ENCODE measurements around the gene TMEM19. TPM values are rescaled to one million over a fixed set of nuclear protein-coding genes. Genes with fewer than 3 reads are reported as not detected.

The TMEM19 gene
- total and polyA plus RNA-seq, 2 of the 8 experiments (the other 6 are each of a cell fraction or from before 2014, with no cell fraction given) = 12.6 to 19.1 TPM

DNA sequence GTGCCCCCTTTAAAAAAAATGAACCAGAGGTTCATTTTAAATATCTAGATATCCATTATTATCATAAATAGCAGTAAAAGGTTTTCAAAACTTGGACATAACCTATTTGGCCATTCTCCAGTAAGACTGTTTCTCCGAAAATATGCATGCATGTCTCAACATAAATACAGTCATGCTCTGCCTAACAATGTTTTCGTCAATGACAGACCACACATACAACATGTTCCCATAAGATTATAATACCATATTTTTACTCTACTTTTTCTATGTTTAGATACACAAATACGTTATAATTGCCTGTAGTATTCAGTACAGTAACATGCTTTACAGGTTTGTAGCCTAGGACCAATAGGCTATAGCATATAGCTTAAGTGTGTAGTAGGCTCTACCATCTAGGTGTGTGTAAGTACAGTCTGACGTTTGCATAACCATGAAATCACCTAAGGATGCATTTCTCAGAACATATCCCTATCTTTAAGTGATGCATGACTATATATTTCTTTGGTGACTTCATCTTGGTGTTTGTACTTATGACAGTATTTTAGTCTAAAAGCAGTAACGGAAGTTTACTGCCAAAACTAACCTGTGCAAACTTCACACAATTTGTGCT, 3.2 kb downstream of the TMEM19 start:
- no peak overlapping the region for H4K5ac ChIP-seq (ENCODE audit: insufficient read length, low read depth, low read length)
- H3K56ac ChIP-seq (replicated peaks; ENCODE audit: insufficient read length, low read depth, low read length) = no peak overlapping the region
- H2BK5ac ChIP-seq (ENCODE audit: low read depth, low read length) = no peak overlapping the region
- H3K27me3 ChIP-seq (replicated peaks in 1 of 4; ENCODE audit: control insufficient read depth in 3 of 4, extremely low read depth in 1 of 4, insufficient read depth in 3 of 4, low read length in 3 of 4) = no peaks in the 10 kb centered on the region
- H3K79me1 ChIP-seq (ENCODE audit: low read depth, low read length) = no peaks in the 10 kb centered on the region
- peaks cover 0 to 2% of the 10 kb centered on the region in 2 experiments for H4K20me1 ChIP-seq (replicated peaks in 1 of 2; ENCODE audit: control insufficient read depth in 1 of 2, insufficient read depth in 2 of 2, low read length in 2 of 2)
- H3K4me1 ChIP-seq (replicated peaks in 1 of 4; ENCODE audit: control insufficient read depth in 3 of 4, insufficient read depth in 4 of 4, low read length in 3 of 4) = no peaks in the 10 kb centered on the region
- no peak overlapping the region for H3K4me3 ChIP-seq (ENCODE audit: extremely low read depth in 1 of 4, insufficient read depth in 2 of 4, low read depth in 3 of 4, low read length in 4 of 4)
- H4K91ac ChIP-seq (replicated peaks; ENCODE audit: insufficient read length, low read length) = no peak overlapping the region
- no peak overlapping the region for H2BK120ac ChIP-seq (replicated peaks; ENCODE audit: low read depth, low read length)
- H3K4me2 ChIP-seq (ENCODE audit: insufficient read depth in 1 of 2, low read depth in 2 of 2, low read length in 2 of 2) = no peak overlapping the region
- H3K9ac ChIP-seq (replicated peaks in 1 of 4; ENCODE audit: extremely low read depth in 1 of 4, low read depth in 3 of 4, low read length in 3 of 4) = no peak overlapping the region
- H2AFZ ChIP-seq (ENCODE audit: low read length) = no peak overlapping the region
- no peak overlapping the region for H2BK20ac ChIP-seq (ENCODE audit: low read length)
- no peak for FAIRE-seq
- peaks cover 2% of the 10 kb centered on the region; the same call in 1 of the 2 replicates for H3K23me2 ChIP-seq (ENCODE audit: low read depth, low read length)
- H2BK15ac ChIP-seq (ENCODE audit: low read length) = no peak overlapping the region
- CTCF ChIA-PET (ENCODE audit: partially characterized antibody) = interaction anchor here (1.0 to 2.1 kb wide), 2 partner anchors 26 to 59 kb away, joined by 3 to 4 read pairs; partner anchors contain the start of gene ZFC3H1
- no peaks in the 10 kb centered on the region for H3K9me3 ChIP-seq (ENCODE audit: insufficient read depth in 2 of 2, low read depth in 1 of 2, low read length in 1 of 2)
- WGBS, 2 experiments (ENCODE audit: extremely low coverage in 1 of 2, insufficient coverage in 1 of 2, insufficient read length in 1 of 2, insufficient replicate concordance in 2 of 2, low coverage in 1 of 2, low lambda C conversion rate in 2 of 2, missing lambda C conversion rate in 1 of 2) = 77% methylated on average over 5 of the region's 5 CpGs; no CpG with 5 or more reads in 1 of the 2 experiments
- no peak for DNase-seq (ENCODE audit: low read depth in 1 of 2, low spot score in 2 of 2)
- H3K27ac ChIP-seq (ENCODE audit: low read depth, low read length) = no peak overlapping the region
- H4K8ac ChIP-seq (ENCODE audit: extremely low read depth, insufficient read depth, low read length) = no peak overlapping the region
- H3K36me3 ChIP-seq (ENCODE audit: control insufficient read depth in 2 of 4, insufficient read depth in 4 of 4, low read length in 3 of 4) = no peaks in the 10 kb centered on the region
- H3K79me2 ChIP-seq (ENCODE audit: control insufficient read depth in 1 of 2, insufficient read depth in 2 of 2, low read length in 2 of 2) = no peaks in the 10 kb centered on the region
- no peak overlapping the region for H2BK12ac ChIP-seq (ENCODE audit: low read depth, low read length)
- H3K4ac ChIP-seq (replicated peaks; ENCODE audit: insufficient read length, low read depth, low read length) = no peak overlapping the region
- no peak overlapping the region for H3K18ac ChIP-seq (ENCODE audit: extremely low read depth, low read length)
- POLR2A ChIA-PET (ENCODE audit: partially characterized antibody) = interaction anchor here (6.1 kb wide), 1 partner anchor 25 kb away, joined by 81 read pairs; the partner anchor contains the start of genes THAP2 and ZFC3H1
- no peak overlapping the region for H3K23ac ChIP-seq (ENCODE audit: insufficient read length)
- H2AK5ac ChIP-seq (ENCODE audit: low read depth, low read length) = no peak overlapping the region
- no peak overlapping the region for H3K14ac ChIP-seq (ENCODE audit: insufficient read length)
- no peak for TF ChIP-seq TEAD4 (IDR thresholded peaks at IDR 0.05; ENCODE audit: low read depth, low read length)
- no peak for TF ChIP-seq SAP30 (IDR thresholded peaks at IDR 0.05; ENCODE audit: insufficient read depth, insufficient replicate concordance, low read length)
- TF ChIP-seq HDAC2 (IDR thresholded peaks at IDR 0.05; ENCODE audit: borderline replicate concordance in 1 of 2, low read depth in 2 of 2, low read length in 2 of 2) = no peak
- TF ChIP-seq SIRT6 (IDR thresholded peaks at IDR 0.05; ENCODE audit: low read length) = no peak
- no peak for TF ChIP-seq TAF7 (optimal IDR thresholded peaks at IDR 0.05; ENCODE audit: borderline replicate concordance, low read depth, low read length)
- TF ChIP-seq JUN (IDR thresholded peaks at IDR 0.05; ENCODE audit: low read depth, low read length) = no peak
- no peak for TF ChIP-seq BRCA1 (IDR thresholded peaks at IDR 0.05; ENCODE audit: low read depth, low read length)
- TF ChIP-seq SP2 (IDR thresholded peaks at IDR 0.05; ENCODE audit: low read length) = no peak
- TF ChIP-seq, protein P1, sequence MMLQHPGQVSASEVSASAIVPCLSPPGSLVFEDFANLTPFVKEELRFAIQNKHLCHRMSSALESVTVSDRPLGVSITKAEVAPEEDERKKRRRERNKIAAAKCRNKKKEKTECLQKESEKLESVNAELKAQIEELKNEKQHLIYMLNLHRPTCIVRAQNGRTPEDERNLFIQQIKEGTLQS (IDR thresholded peaks at IDR 0.05; ENCODE audit: insufficient read depth, low read depth, low read length) = no peak
- no peak for TF ChIP-seq CTBP2 (IDR thresholded peaks at IDR 0.05; ENCODE audit: borderline replicate concordance, insufficient read depth, insufficient read length, low read length)
- no peak for TF ChIP-seq SUZ12 (IDR thresholded peaks at IDR 0.05; ENCODE audit: low read length)
- TF ChIP-seq SIN3A (conservative IDR thresholded peaks at IDR 0.05 in 1 of 2, IDR thresholded peaks at IDR 0.05 in 1 of 2; ENCODE audit: low read depth in 1 of 2, low read length in 2 of 2) = no peak

Measured in H1 (cell line).